PC-9 (cell line): Measurements from ENCODE around the gene REG3A. TPM values are rescaled to one million over a fixed set of nuclear protein-coding genes. Genes with fewer than 3 reads are reported as not detected.

ENCODE experiments used
- Bru-seq: library from RNA; stranded (reverse); fragments of 400-500 nt; gene quantifications from one replicate; lab custom pipeline; 2021; lab: Mats Ljungman, UMichigan
- BruChase-seq, 2 experiments: library from RNA; stranded (reverse); fragments of 400-500 nt; gene quantifications; one replicate each; lab custom pipeline; 2021; lab: Mats Ljungman, UMichigan
- BruUV-seq: library from RNA; stranded (reverse); fragments of 400-500 nt; replicated peaks from 2 replicates; lab custom pipeline; 2021; lab: Mats Ljungman, UMichigan
- CTCF ChIA-PET: fragments of 300-600 bp; sonication (Branson Sonifier 250); formaldehyde crosslinking; loops from one replicate; lab custom pipeline; 2022; ENCODE audit warnings: antibody characterized with exemption; lab: Charles Lee
- POLR2A ChIA-PET: fragments of 300-600 bp; sonication (Branson Sonifier 250); formaldehyde crosslinking; loops from one replicate; lab custom pipeline; 2022; ENCODE audit warnings: antibody characterized with exemption; ENCODE audit not compliant: unreplicated experiment; lab: Charles Lee
- DNase-seq, 2 experiments: peaks; one replicate each; pipeline versions ENCODE4 v3.0.0 to v3.0.0-alpha.2; 2015 to 2022; ENCODE audit warnings: mixed read lengths in 1 of 2
- H2AFZ ChIP-seq: fragments of 200-600 bp; sonication (generic); 2 replicates; pipeline ENCODE4 v1.8.1; 2017; ENCODE audit warnings: antibody characterized with exemption
- H3F3A ChIP-seq: fragments of 200-600 bp; sonication (generic); 2 replicates; pipeline ENCODE4 v1.8.1; 2017; ENCODE audit warnings: antibody characterized with exemption, mild to moderate bottlenecking, low read depth; ENCODE audit not compliant: insufficient read depth
- H3K27ac ChIP-seq: fragments of 200-600 bp; sonication (generic); 2 replicates; pipeline ENCODE4 v1.6.1; 2016; ENCODE audit warnings: mixed run types
- H3K27me3 ChIP-seq: fragments of 200-600 bp; sonication (generic); 2 replicates; pipeline ENCODE4 v1.6.1; 2016; ENCODE audit warnings: low read depth, mixed run types; ENCODE audit not compliant: insufficient read depth
- H3K36me3 ChIP-seq: fragments of 200-600 bp; sonication (generic); 2 replicates; pipeline ENCODE4 v1.6.1; 2016; ENCODE audit warnings: low read depth, mixed run types
- H3K4me1 ChIP-seq: fragments of 200-600 bp; sonication (generic); replicated peaks from 2 replicates; pipeline ENCODE4 v1.6.1; 2016; ENCODE audit warnings: mixed run types; ENCODE audit not compliant: insufficient read depth
- H3K4me2 ChIP-seq: fragments of 200-600 bp; sonication (generic); 2 replicates; pipeline ENCODE4 v1.6.1; 2017; ENCODE audit warnings: mixed run types
- H3K4me3 ChIP-seq: fragments of 200-600 bp; sonication (generic); 2 replicates; pipeline ENCODE4 v1.6.1; 2016; ENCODE audit warnings: mixed run types
- H3K79me2 ChIP-seq: fragments of 200-600 bp; sonication (generic); 2 replicates; pipeline ENCODE4 v1.6.1; 2017; ENCODE audit warnings: low read depth, mixed run types
- H3K9me2 ChIP-seq: fragments of 200-600 bp; sonication (generic); 2 replicates; pipeline ENCODE4 v1.8.1; 2017; ENCODE audit warnings: mild to moderate bottlenecking; ENCODE audit not compliant: insufficient read depth
- H3K9me3 ChIP-seq: fragments of 200-600 bp; sonication (generic); 2 replicates; pipeline ENCODE4 v1.8.1; 2016; ENCODE audit warnings: low read depth; ENCODE audit not compliant: insufficient read depth
- H4K20me1 ChIP-seq: fragments of 200-600 bp; sonication (generic); 2 replicates; pipeline ENCODE4 v1.8.1; 2017; ENCODE audit not compliant: insufficient read depth
- CTCF ChIP-seq: fragments of 200-600 bp; sonication (generic); conservative IDR thresholded peaks from 2 replicates; pipeline ENCODE4 v1.6.1; 2017; ENCODE audit warnings: mixed run types, antibody characterized with exemption, mild to moderate bottlenecking, moderate library complexity
- EZH2 ChIP-seq: fragments of 200-600 bp; sonication (generic); IDR thresholded peaks from 2 replicates; pipeline ENCODE4 v1.8.0; 2017; ENCODE audit warnings: antibody characterized with exemption, low read depth
- intact Hi-C: fragments of 100-400 bp; cut with micrococcal nuclease; formaldehyde crosslinking; loops from one replicate; pipeline ENCODE4 v1.10.0; 2022; ENCODE audit not compliant: unreplicated experiment
- long read RNA-seq: library from polyadenylated mRNA; stranded (forward); transcript quantifications from one replicate; pipeline ENCODE4 v2.0.0, GENCODE V29; 2022
- total RNA-seq: library from RNA; stranded (reverse); gene quantifications from 2 replicates; pipeline ENCODE4 v1.2.3, GENCODE V29; 2021

Gene REG3A
- not detected in 2 replicates for total RNA-seq
- Bru-seq, nascent RNA = not detected
- not detected for BruChase-seq, experiment 1, labeled RNA remaining after a 2-hour chase
- not detected for BruChase-seq, experiment 2, labeled RNA remaining after a 6-hour chase
- long read RNA-seq = 0 reads

GRCh38 chr2:79159653-79160052, at the start of gene REG3A:
REG3A (minus strand) TSS chr2:79159753; CDS start chr2:79159405, 348 bp downstream.
- no peak within 1 kb of the TSS for H2AFZ ChIP-seq
- CTCF ChIA-PET = no interaction called here

GRCh38 chr2:79200762-79201161, 41.2 kb upstream of the REG3A start:
- TF ChIP-seq EZH2 = no peak
- TF ChIP-seq CTCF = no peak
- Histone ChIP-seq H3K79me2 (no peaks in the 10 kb centered on the region), H3K36me3 (no peaks in the 10 kb centered on the region), H3F3A (no peaks in the 10 kb centered on the region), H3K4me3 (no peak overlapping the region), H3K4me2 (no peak overlapping the region), H4K20me1 (0 out of 2 replicates have a peak, but pooled peaks cover 3% of the 10 kb centered on the region), H3K27ac (no peak overlapping the region), H3K4me1 (no peaks in the 10 kb centered on the region), H3K9me3 (no peaks in the 10 kb centered on the region), H3K27me3 (peaks cover 24% of the 10 kb centered on the region), H3K9me2 (no peaks in the 10 kb centered on the region), H2AFZ (no peak overlapping the region)
- no peak for DNase-seq
- ChIA-PET CTCF (no interaction called here), POLR2A (no interaction called here)
- intact Hi-C loops = no loop called here
- BruUV-seq = no TSS peak

More at GRCh38 chr2:79159653-79160052, at the start of gene REG3A:
- Histone ChIP-seq H3K79me2 (no peaks in the 10 kb centered on the region), H3K27me3 (no peaks in the 10 kb centered on the region), H3K27ac (no peak within 1 kb of the TSS), H3K9me3 (no peaks in the 10 kb centered on the region), H3K9me2 (no peaks in the 10 kb centered on the region), H3F3A (no peaks in the 10 kb centered on the region), H3K4me1 (no peaks in the 10 kb centered on the region), H4K20me1 (no peaks in the 10 kb centered on the region), H3K4me2 (no peak within 1 kb of the TSS), H3K4me3 (no peak within 1 kb of the TSS), H3K36me3 (no peaks in the 10 kb centered on the region)
- BruUV-seq = no TSS peak
- intact Hi-C loops = no loop called here
- no peak for TF ChIP-seq EZH2
- TF ChIP-seq CTCF = no peak
- POLR2A ChIA-PET = no interaction called here
- no peak for DNase-seq

GRCh38 chr2:79191816-79192215, 32.3 kb upstream of the REG3A start:
- Histone ChIP-seq H3K36me3 (no peaks in the 10 kb centered on the region), H3K79me2 (no peaks in the 10 kb centered on the region), H3K27me3 (peaks cover 37% of the 10 kb centered on the region), H3K9me3 (no peaks in the 10 kb centered on the region), H3K27ac (no peak overlapping the region), H3K4me3 (no peak overlapping the region), H3K4me2 (no peak overlapping the region), H2AFZ (no peak overlapping the region), H3K4me1 (no peaks in the 10 kb centered on the region), H4K20me1 (no peaks in the 10 kb centered on the region), H3K9me2 (no peaks in the 10 kb centered on the region), H3F3A (no peaks in the 10 kb centered on the region)
- intact Hi-C loops = no loop called here
- ChIA-PET POLR2A (no interaction called here), CTCF (no interaction called here)
- no peak for TF ChIP-seq CTCF
- no peak for TF ChIP-seq EZH2
- no peak for DNase-seq
- no TSS peak for BruUV-seq
